Colonic mucosa (tissue), 4 donors: ENCODE measurements around the gene OMG. TPM values are rescaled to one million over a fixed set of nuclear protein-coding genes. Genes with fewer than 3 reads are reported as not detected.
"Not testable (repeated sequence)": the region's sequence is repeated elsewhere in the genome, so short reads cannot be mapped to it uniquely, and the experiment has no call there.

Experiments used
- DNase-seq: peaks from one replicate; pipeline ENCODE4 v3.0.0-alpha.2; 2020
- H3K27ac ChIP-seq: fragments of 200-600 bp; one replicate; pipeline ENCODE4 v1.8.0; 2021
- H3K27me3 ChIP-seq: fragments of 200-600 bp; one replicate; pipeline ENCODE4 v1.8.0; 2021
- H3K36me3 ChIP-seq: fragments of 200-600 bp; one replicate; pipeline ENCODE4 v1.8.0; 2021
- H3K4me1 ChIP-seq: fragments of 200-600 bp; one replicate; pipeline ENCODE4 v1.8.0; 2021; ENCODE audit warnings: mild to moderate bottlenecking
- H3K4me3 ChIP-seq: fragments of 200-600 bp; one replicate; pipeline ENCODE4 v1.8.0; 2021
- H3K9ac ChIP-seq, 2 donors: one replicate each; pipeline ENCODE4 v1.7.0; 2013; ENCODE audit warnings: control low read depth in 2 of 2, low read depth in 2 of 2, low read length in 2 of 2
- H3K9me3 ChIP-seq: fragments of 200-600 bp; one replicate; pipeline ENCODE4 v1.8.0; 2021
- intact Hi-C: fragments of 100-400 bp; cut with DNase I; formaldehyde crosslinking; loops from one replicate; pipeline ENCODE4 v1.14.1; 2022
- total RNA-seq, 2 donors: library from RNA; stranded (reverse); fragmentation: NEBNext Ultra II Directional in 1 of 2; extraction: Animal tissue kit (Norgen Biotek cat#: 25700) in 1 of 2; gene quantifications; one replicate each; pipeline ENCODE4 v1.2.1, GENCODE V29; 2021
- TF ChIP-seq, protein P1 (sequence below): fragments of 200-600 bp; IDR thresholded peaks from one replicate; pipeline ENCODE4 v1.8.0; 2022; ENCODE audit warnings: antibody characterized with exemption, mild to moderate bottlenecking
- donor health status: healthy.
- donor health status: DM: no; HTN: no; CAD: no.
- donor health status: DM: no; HTN: no; CAD: no.

Gene OMG, protein sequence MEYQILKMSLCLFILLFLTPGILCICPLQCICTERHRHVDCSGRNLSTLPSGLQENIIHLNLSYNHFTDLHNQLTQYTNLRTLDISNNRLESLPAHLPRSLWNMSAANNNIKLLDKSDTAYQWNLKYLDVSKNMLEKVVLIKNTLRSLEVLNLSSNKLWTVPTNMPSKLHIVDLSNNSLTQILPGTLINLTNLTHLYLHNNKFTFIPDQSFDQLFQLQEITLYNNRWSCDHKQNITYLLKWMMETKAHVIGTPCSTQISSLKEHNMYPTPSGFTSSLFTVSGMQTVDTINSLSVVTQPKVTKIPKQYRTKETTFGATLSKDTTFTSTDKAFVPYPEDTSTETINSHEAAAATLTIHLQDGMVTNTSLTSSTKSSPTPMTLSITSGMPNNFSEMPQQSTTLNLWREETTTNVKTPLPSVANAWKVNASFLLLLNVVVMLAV
- under 1 TPM in 1 of 2 donors, not detected in 1; 0.40 TPM for total RNA-seq

- H3K9me3 ChIP-seq, result no peaks in the 10 kb centered on the region
- intact Hi-C loops, result no loop called here
- no peaks in the 10 kb centered on the region for H3K27me3 ChIP-seq
- H3K4me3 ChIP-seq, result no peak within 1 kb of the TSS
- no peak for DNase-seq
- H3K27ac ChIP-seq, result no peak within 1 kb of the TSS
- no peaks in the 10 kb centered on the region for H3K4me1 ChIP-seq
- H3K9ac ChIP-seq, result no peak within 1 kb of the TSS
- TF ChIP-seq, protein P1, sequence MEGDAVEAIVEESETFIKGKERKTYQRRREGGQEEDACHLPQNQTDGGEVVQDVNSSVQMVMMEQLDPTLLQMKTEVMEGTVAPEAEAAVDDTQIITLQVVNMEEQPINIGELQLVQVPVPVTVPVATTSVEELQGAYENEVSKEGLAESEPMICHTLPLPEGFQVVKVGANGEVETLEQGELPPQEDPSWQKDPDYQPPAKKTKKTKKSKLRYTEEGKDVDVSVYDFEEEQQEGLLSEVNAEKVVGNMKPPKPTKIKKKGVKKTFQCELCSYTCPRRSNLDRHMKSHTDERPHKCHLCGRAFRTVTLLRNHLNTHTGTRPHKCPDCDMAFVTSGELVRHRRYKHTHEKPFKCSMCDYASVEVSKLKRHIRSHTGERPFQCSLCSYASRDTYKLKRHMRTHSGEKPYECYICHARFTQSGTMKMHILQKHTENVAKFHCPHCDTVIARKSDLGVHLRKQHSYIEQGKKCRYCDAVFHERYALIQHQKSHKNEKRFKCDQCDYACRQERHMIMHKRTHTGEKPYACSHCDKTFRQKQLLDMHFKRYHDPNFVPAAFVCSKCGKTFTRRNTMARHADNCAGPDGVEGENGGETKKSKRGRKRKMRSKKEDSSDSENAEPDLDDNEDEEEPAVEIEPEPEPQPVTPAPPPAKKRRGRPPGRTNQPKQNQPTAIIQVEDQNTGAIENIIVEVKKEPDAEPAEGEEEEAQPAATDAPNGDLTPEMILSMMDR, result no peak
- no peaks in the 10 kb centered on the region for H3K36me3 ChIP-seq
These were observed at the start of gene OMG for GRCh38 chr17:31297090-31297489. Gene OMG, minus strand, starts transcription at chr17:31297239. Its CDS starts 908 bp downstream, at chr17:31296331.

DNA sequence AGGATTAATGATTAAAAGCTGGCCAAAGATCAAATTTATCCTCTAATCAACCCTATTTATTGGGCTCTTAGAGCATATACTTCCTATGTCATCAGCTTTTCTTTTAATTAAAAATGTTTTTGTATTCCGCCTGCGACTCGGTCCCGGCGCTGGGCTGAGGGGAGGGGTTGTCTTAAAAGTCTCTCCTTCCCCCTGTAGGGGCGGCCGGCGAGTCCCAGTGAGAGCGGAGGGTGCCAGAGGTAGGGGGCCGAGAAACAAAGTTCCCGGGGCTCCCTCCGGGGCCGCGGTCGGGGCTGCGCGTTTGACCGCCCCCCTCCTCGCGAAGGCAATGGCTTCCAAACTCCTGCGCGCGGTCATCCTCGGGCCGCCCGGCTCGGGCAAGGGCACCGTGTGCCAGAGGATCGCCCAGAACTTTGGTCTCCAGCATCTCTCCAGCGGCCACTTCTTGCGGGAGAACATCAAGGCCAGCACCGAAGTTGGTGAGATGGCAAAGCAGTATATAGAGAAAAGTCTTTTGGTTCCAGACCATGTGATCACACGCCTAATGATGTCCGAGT lies 48.2 kb upstream of the OMG start:
- H3K9me3 ChIP-seq, H3K9ac ChIP-seq, intact Hi-C loops, DNase-seq, H3K4me1 ChIP-seq, H3K27ac ChIP-seq, H3K4me3 ChIP-seq, H3K27me3 ChIP-seq, H3K36me3 ChIP-seq: not testable (repeated sequence)

DNA sequence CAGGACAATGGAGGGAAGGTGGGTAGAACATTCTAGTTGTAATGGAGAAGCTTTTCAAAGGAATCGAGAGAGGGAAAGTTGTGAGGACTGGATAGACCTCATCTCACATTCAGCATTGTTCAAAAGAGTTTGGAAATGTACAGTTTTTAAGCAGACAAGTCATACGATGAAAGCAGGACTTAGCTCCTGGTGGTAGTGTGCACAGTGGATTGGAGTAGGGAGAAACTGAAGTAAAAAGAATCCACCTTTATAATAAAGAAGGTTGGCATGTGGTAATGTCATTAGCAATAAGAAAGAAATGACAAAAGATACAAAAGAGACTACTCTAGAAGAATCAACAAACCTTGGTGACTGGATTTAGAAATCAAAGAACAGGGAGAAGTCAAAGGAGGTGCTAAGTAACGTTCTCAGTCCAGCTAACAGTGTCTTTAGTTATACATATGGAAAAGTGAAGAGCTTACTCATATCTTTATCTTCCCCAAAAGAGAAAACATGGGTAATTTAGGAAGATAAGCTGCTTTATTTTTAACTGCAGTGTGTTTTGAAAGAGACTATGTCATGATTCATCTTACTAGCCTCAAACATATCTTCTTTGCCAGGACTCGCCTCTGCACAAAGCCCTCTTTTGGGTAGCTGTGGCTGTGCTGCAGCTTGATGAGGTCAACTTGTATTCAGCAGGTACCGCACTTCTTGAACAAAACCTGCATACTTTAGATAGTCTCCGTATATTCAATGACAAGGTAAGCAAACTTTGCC lies 43.0 kb upstream of the OMG start:
- TF ChIP-seq, protein P1, result no peak
- H3K9me3 ChIP-seq, result no peaks in the 10 kb centered on the region
- no peak for DNase-seq
- no peaks in the 10 kb centered on the region for H3K27me3 ChIP-seq
- intact Hi-C loops, result no loop called here
- no peak overlapping the region for H3K27ac ChIP-seq
- H3K4me3 ChIP-seq, result no peak overlapping the region
- H3K4me1 ChIP-seq, result no peaks in the 10 kb centered on the region
- no peak overlapping the region for H3K9ac ChIP-seq
- peaks cover 5% of the 10 kb centered on the region for H3K36me3 ChIP-seq

- TF ChIP-seq, protein P1, result no peak
- intact Hi-C loops, result no loop called here
- DNase-seq, result no peak
- Histone ChIP-seq H3K27ac (no peak overlapping the region), H3K36me3 (no peaks in the 10 kb centered on the region), H3K9ac (no peak overlapping the region), H3K9me3 (no peaks in the 10 kb centered on the region), H3K4me1 (no peaks in the 10 kb centered on the region), H3K4me3 (no peak overlapping the region), H3K27me3 (no peaks in the 10 kb centered on the region)
These were observed 32.2 kb upstream of the OMG start for GRCh38 chr17:31329221-31329620.

DNA sequence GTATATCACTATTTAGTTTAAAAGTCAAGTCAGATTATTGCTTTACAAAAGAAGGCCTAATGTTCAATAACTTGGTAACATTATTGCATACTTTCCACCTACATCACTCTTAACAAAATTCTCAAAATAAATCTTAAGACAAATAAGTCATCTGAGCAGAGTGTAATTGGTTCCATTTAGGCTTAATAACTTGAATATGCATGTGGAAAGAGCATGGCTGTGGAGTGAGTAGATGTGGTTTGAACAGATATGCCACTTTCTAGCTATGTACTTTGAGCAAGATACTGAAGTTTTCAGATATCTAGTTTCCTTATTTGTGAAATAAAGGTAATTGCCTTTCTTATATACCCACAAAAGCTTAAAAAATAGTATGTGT lies 31.1 kb upstream of the OMG start:
- Histone ChIP-seq H3K36me3 (no peaks in the 10 kb centered on the region), H3K27me3 (no peaks in the 10 kb centered on the region), H3K9me3 (no peaks in the 10 kb centered on the region), H3K4me3 (no peak overlapping the region), H3K27ac (no peak overlapping the region), H3K4me1 (no peaks in the 10 kb centered on the region), H3K9ac (no peak overlapping the region)
- TF ChIP-seq, protein P1, result no peak
- no peak for DNase-seq
- intact Hi-C loops, result no loop called here
